ENCODE data around the gene CNOT3. TPM values are rescaled to one million over a fixed set of nuclear protein-coding genes. Genes with fewer than 3 reads are reported as not detected.

Gene CNOT3
- total and polyA plus RNA-seq, 7 donors = 14.1 to 28.4 (median 19.4) TPM

DNA sequence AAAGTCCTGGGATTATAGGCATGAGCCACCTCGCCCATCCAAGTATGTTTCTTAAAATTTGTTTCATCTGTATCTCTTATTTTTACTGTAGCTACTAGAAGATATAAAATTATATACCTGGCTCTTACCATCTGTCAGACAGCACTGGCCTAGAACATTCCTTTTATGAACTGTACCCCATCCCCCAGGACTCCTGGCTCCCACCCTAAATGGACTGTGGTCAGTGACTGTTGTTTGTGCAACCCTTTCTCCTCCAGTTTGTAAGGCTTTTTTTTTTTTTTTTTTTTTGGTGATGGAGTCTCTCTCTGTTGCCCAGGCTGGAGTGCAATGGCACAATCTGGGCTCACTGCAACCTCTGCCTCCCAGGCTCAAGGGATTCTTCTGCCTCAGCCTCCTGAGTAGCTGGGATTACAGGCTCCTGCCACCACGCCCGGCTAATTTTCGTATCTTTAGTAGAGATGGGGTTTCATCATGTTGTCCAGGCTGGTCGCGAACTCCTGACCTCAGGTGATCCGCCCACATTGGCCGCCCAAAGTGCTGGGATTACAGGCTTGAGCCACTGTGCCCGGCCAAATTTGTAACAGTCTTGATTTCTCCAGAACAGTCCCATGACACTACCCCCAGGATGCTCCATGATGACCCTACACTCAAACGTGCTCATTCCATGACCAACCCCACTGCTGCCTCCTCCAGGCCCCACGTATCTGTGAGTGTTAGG lies 32.4 kb upstream of the CNOT3 start:
- H3K4me3 ChIP-seq = no peak overlapping the region
- H3K36me3 ChIP-seq (ENCODE audit: insufficient read depth in 1 of 2, low read depth in 1 of 2) = peaks cover 6 to 46% of the 10 kb centered on the region in 2 donors
- peaks cover 3% of the 10 kb centered on the region for H3K4me1 ChIP-seq
- ATAC-seq (no peak), DNase-seq (no peak)
- no peaks in the 10 kb centered on the region for H3K9me3 ChIP-seq
- H3K27me3 ChIP-seq (ENCODE audit: insufficient read depth in 3 of 3, low read length in 2 of 3) = no peaks in the 10 kb centered on the region
- H3K27ac ChIP-seq = no peak overlapping the region
- intact Hi-C loops (cut with DNase I) = loop anchor here in 1 of 2 donors (10.0 kb wide), 1 partner anchor 120 kb away; no protein-coding TSS in a partner anchor
- TF ChIP-seq, protein P1, sequence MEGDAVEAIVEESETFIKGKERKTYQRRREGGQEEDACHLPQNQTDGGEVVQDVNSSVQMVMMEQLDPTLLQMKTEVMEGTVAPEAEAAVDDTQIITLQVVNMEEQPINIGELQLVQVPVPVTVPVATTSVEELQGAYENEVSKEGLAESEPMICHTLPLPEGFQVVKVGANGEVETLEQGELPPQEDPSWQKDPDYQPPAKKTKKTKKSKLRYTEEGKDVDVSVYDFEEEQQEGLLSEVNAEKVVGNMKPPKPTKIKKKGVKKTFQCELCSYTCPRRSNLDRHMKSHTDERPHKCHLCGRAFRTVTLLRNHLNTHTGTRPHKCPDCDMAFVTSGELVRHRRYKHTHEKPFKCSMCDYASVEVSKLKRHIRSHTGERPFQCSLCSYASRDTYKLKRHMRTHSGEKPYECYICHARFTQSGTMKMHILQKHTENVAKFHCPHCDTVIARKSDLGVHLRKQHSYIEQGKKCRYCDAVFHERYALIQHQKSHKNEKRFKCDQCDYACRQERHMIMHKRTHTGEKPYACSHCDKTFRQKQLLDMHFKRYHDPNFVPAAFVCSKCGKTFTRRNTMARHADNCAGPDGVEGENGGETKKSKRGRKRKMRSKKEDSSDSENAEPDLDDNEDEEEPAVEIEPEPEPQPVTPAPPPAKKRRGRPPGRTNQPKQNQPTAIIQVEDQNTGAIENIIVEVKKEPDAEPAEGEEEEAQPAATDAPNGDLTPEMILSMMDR (IDR thresholded peaks at IDR 0.05) = no peak
- 75 to 83% (median 75%) methylated on average over 11 of the region's 11 CpGs for WGBS, 3 donors

DNA sequence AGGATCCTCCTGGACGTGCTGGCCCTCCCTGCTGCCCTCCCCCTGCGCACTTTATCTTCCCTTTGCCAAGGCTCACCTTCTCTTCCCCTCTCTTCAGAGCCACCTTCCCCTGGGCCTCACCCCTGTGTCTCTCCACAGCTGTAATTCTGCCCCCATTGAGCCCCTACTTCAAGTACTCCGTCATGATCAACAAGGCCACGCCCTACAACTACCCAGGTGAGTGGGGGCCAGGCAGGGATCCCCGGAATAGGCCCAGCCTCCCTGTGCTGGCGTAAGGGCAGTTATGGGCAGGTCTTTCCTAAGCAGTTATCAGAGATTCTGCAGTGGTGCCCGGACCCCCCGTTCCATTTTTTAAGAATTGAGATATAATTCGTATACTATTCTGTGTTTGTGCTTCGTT lies 31.8 kb upstream of the CNOT3 start:
- DNase-seq = no peak
- no peak for ATAC-seq
- H3K36me3 ChIP-seq (ENCODE audit: insufficient read depth in 1 of 2, low read depth in 1 of 2) = peaks cover 6 to 53% of the 10 kb centered on the region in 2 donors
- intact Hi-C loops (cut with DNase I) = loop anchor here in 1 of 2 donors (10.0 kb wide), 1 partner anchor 121 kb away; no protein-coding TSS in a partner anchor
- H3K27me3 ChIP-seq (ENCODE audit: insufficient read depth in 3 of 3, low read length in 2 of 3) = no peaks in the 10 kb centered on the region
- TF ChIP-seq, protein P1 (IDR thresholded peaks at IDR 0.05) = no peak
- H3K9me3 ChIP-seq = no peaks in the 10 kb centered on the region
- no peak overlapping the region for H3K27ac ChIP-seq
- H3K4me3 ChIP-seq = no peak overlapping the region
- WGBS, 3 donors = 89 to 92% (median 92%) methylated on average over 10 of the region's 10 CpGs
- peaks cover 3% of the 10 kb centered on the region for H3K4me1 ChIP-seq

DNA sequence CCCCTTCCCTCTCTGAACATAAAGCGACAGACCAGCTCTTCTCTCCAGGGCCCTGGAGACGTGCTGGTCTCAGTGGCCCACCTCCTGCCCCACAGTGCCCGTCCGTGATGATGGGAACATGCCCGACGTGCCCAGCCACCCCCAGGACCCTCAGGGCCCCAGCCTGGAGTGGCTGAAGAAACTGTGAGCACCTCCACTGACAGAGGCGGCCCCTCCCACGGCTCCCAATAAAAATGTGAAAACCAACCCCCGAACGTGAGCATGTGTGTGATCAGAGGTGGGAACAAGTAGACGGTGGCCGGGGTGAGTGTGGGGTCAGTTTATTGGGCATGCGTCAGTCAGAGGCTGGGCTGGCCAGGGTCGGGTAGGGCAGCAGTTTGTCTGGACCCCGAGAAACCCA lies 30.8 kb upstream of the CNOT3 start:
- 76 to 86% (median 85%) methylated on average over 15 of the region's 15 CpGs for WGBS, 3 donors
- intact Hi-C loops (cut with DNase I) = loop anchor here in 1 of 2 donors (10.0 kb wide), 1 partner anchor 122 kb away; no protein-coding TSS in a partner anchor
- Histone ChIP-seq H3K27me3 (ENCODE audit: insufficient read depth in 3 of 3, low read length in 2 of 3) (no peaks in the 10 kb centered on the region), H3K4me3 (no peak overlapping the region), H3K36me3 (ENCODE audit: insufficient read depth in 1 of 2, low read depth in 1 of 2) (peaks cover 6 to 60% of the 10 kb centered on the region in 2 donors), H3K27ac (no peak overlapping the region), H3K9me3 (no peaks in the 10 kb centered on the region), H3K4me1 (peaks cover 3% of the 10 kb centered on the region)
- TF ChIP-seq, protein P1 (IDR thresholded peaks at IDR 0.05) = no peak
- ATAC-seq = no peak
- DNase-seq = no peak

DNA sequence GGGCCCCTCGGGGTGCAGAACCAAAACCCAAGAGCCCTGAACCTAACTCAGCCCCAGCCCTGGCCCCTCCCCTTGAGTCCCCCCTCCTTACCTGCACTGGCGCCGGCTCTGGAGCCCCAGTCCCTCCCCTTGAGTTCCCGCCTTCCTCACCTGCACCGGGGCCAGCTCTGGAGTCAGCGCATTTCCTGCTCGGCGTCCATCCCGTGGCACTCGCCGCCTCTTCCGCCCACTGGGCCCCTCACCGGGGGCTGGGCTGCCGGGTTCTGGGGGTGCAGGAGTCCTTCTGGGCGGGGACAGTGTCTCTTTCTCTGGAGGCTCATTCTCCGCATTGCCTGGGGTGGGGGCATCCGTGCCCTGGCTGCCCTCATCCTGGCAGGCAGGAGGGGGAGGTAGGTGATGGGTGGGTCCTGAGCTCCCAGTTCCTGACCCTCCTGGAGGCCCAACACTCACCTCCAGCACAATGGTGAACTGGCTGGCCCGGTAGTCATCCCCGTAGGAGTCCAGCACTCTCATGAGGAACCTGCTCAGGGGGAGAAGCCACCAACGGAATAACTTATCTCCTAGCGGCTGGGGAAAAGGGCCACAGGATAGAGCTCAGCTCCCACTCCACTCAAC lies 29.6 kb upstream of the CNOT3 start:
- no peak for ATAC-seq
- H3K4me3 ChIP-seq = no peak overlapping the region
- 76 to 81% (median 80%) methylated on average over 21 of the region's 21 CpGs for WGBS, 3 donors
- H3K27ac ChIP-seq = no peak overlapping the region
- peaks cover 3% of the 10 kb centered on the region for H3K4me1 ChIP-seq
- intact Hi-C loops (cut with DNase I) = loop anchor here in 1 of 2 donors (10.0 kb wide), 1 partner anchor 123 kb away; no protein-coding TSS in a partner anchor
- DNase-seq = no peak
- no peaks in the 10 kb centered on the region for H3K9me3 ChIP-seq
- TF ChIP-seq, protein P1 (IDR thresholded peaks at IDR 0.05) = no peak
- peaks cover 6 to 71% of the 10 kb centered on the region in 2 donors for H3K36me3 ChIP-seq (ENCODE audit: insufficient read depth in 1 of 2, low read depth in 1 of 2)
- H3K27me3 ChIP-seq (ENCODE audit: insufficient read depth in 3 of 3, low read length in 2 of 3) = no peaks in the 10 kb centered on the region
